Measurements from ENCODE around the gene BBOX1.

- no peak for TF ChIP-seq EZH2 (IDR thresholded peaks at IDR 0.05; ENCODE audit: borderline replicate concordance, low read depth, low read length, poor library complexity, severe bottlenecking)
- TF ChIP-seq, protein P1, sequence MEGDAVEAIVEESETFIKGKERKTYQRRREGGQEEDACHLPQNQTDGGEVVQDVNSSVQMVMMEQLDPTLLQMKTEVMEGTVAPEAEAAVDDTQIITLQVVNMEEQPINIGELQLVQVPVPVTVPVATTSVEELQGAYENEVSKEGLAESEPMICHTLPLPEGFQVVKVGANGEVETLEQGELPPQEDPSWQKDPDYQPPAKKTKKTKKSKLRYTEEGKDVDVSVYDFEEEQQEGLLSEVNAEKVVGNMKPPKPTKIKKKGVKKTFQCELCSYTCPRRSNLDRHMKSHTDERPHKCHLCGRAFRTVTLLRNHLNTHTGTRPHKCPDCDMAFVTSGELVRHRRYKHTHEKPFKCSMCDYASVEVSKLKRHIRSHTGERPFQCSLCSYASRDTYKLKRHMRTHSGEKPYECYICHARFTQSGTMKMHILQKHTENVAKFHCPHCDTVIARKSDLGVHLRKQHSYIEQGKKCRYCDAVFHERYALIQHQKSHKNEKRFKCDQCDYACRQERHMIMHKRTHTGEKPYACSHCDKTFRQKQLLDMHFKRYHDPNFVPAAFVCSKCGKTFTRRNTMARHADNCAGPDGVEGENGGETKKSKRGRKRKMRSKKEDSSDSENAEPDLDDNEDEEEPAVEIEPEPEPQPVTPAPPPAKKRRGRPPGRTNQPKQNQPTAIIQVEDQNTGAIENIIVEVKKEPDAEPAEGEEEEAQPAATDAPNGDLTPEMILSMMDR (conservative IDR thresholded peaks at IDR 0.05; ENCODE audit: low read depth, low read length): no peak
Observed at GRCh38 chr11:27166130-27166529, 125.5 kb downstream of the BBOX1 start.

Measured in A673 (cell line).